ENCODE measurements around the gene PADI1.
"Not testable (repeated sequence)": the region's sequence is repeated elsewhere in the genome, so short reads cannot be mapped to it uniquely, and the experiment has no call there.

DNA sequence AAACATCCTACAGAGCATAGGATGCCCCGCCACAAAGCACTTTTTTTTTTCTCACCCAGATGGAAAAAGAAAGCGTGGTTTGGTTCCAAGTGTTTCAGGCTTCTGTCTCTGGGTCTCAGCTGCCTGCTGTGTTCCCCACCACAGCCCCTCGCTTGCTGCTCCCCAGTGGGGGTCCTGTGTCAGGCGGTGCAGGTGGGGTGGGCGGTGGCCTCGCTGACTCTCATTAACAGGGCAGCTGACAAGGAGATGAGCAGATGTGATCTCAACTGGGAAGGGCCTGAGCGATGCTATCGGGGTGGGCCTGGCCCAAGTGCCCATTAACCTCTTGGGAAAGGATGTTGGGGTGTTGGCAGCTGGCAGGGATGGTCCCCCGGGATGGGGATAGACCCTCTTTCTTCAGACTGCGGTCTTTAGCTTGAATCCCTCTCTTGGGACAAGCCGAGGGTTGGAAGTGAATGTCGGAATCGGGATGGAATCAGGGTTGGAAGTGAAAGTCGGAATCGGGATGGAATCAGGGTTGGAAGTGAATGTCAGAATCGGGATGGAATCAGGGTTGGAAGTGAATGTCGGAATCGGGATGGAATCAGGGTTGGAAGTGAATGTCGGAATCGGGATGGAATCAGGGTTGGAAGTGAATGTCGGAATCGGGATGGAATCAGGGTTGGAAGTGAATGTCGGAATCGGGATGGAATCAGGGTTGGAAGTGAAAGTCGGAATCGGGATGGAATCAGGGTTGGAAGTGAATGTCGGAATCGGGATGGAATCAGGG, 36.3 kb downstream of the PADI1 start:
- not testable (repeated sequence) for TF ChIP-seq CTCF (IDR thresholded peaks at IDR 0.05; ENCODE audit: poor library complexity, severe bottlenecking); TAF1 (IDR thresholded peaks at IDR 0.05; ENCODE audit: low read depth); EZH2 (IDR thresholded peaks at IDR 0.05; ENCODE audit: borderline replicate concordance, insufficient read depth, low read length, poor library complexity, severe bottlenecking); EP300 (conservative IDR thresholded peaks at IDR 0.05; ENCODE audit: poor library complexity, severe bottlenecking)
- TF ChIP-seq REST (IDR thresholded peaks at IDR 0.05; ENCODE audit: borderline replicate concordance) = peak; percentile 49

Measured in neural cell (in vitro differentiated cells).